ENCODE measurements around the gene TOM1L1. TPM values are rescaled to one million over a fixed set of nuclear protein-coding genes. Genes with fewer than 3 reads are reported as not detected.

The TOM1L1 gene
- total RNA-seq: 19.2 and 23.6 TPM in 2 replicates

GRCh38 chr17:54900457-54901229 is at the start of gene TOM1L1:
TOM1L1 (plus strand) TSS chr17:54900852; CDS start chr17:54900866, 14 bp downstream.

GRCh38 chr17:54968262-54968987 is 67.8 kb downstream of the TOM1L1 start, which contains the start of the genes COX11 and STXBP4:
COX11 (minus strand) TSS chr17:54968654; CDS start chr17:54968646, 8 bp downstream.
STXBP4 (plus strand) TSS chr17:54968765; CDS start chr17:54986220, 17,455 bp downstream.

Small RNA genes within 50 kb of the gene (small RNA-seq; reads per million reads assigned to genes)
- gene AC007485.1: not detected

Other genes starting within 250 kb of the TOM1L1 start
- 38.5 and 42.9 TPM in 2 replicates for gene COX11, start 67.8 kb downstream of the TOM1L1 start, total RNA-seq
- 5.1 and 5.7 TPM in 2 replicates for gene STXBP4, start 67.9 kb downstream of the TOM1L1 start, total RNA-seq